IMR-90 (cell line): ENCODE results near the gene INA. TPM values are rescaled to one million over a fixed set of nuclear protein-coding genes. Genes with fewer than 3 reads are reported as not detected.
A peak's percentile ranks its signal among the peaks of the same experiment; 100 is the strongest.
"Not testable (repeated sequence)": the region's sequence is repeated elsewhere in the genome, so short reads cannot be mapped to it uniquely, and the experiment has no call there.

Source experiments
- ATAC-seq: fragments of 200-7000 bp; cut with Tn5 transposase; 2 replicates; pipeline ENCODE4 v1.9.1; 2020; ENCODE audit warnings: low read depth, mild to moderate bottlenecking, moderate library complexity
- BruUV-seq: library from RNA; stranded (reverse); fragments of 400-500 nt; replicated peaks from 2 replicates; lab custom pipeline; 2021; lab: Mats Ljungman, UMichigan
- CTCF ChIA-PET: fragments of 300-600 bp; formaldehyde crosslinking; extraction: SDS; loops from one replicate; lab custom pipeline; 2021; ENCODE audit warnings: antibody characterized with exemption; lab: Yijun Ruan, JAX
- POLR2A ChIA-PET: fragments of 300-600 bp; sonication (Branson Sonifier 250); formaldehyde crosslinking; loops from one replicate; lab custom pipeline; 2022; ENCODE audit warnings: antibody characterized with exemption; ENCODE audit not compliant: unreplicated experiment; lab: Charles Lee
- DNase-seq: peaks from one replicate; pipeline ENCODE4 v3.0.0; 2013
- H2AFZ ChIP-seq: replicated peaks from 2 replicates; pipeline ENCODE3; 2013; ENCODE audit warnings: low read length, mild to moderate bottlenecking; ENCODE audit not compliant: poor library complexity
- H2AK5ac ChIP-seq: 2 replicates; pipeline ENCODE4 v1.6.1; 2013; ENCODE audit warnings: low read depth, low read length, inconsistent platforms
- H2AK9ac ChIP-seq: replicated peaks from 2 replicates; pipeline ENCODE3; 2013; ENCODE audit warnings: mild to moderate bottlenecking, low read depth, low read length, moderate library complexity; ENCODE audit not compliant: poor library complexity
- H2BK120ac ChIP-seq: 2 replicates; pipeline ENCODE4 v1.6.1; 2013; ENCODE audit warnings: low read depth, low read length, inconsistent platforms
- H2BK15ac ChIP-seq: 3 replicates; pipeline ENCODE4 v1.6.1; 2013; ENCODE audit warnings: low read depth, low read length, inconsistent platforms
- H2BK20ac ChIP-seq: 2 replicates; pipeline ENCODE4 v1.6.1; 2013; ENCODE audit warnings: low read depth, mild to moderate bottlenecking, inconsistent platforms, low read length, moderate library complexity
- H2BK5ac ChIP-seq: 2 replicates; pipeline ENCODE4 v1.6.1; 2013; ENCODE audit warnings: mild to moderate bottlenecking, low read depth, low read length, inconsistent platforms; ENCODE audit not compliant: poor library complexity, severe bottlenecking
- H3K14ac ChIP-seq: replicated peaks from 2 replicates; pipeline ENCODE4 v1.6.1; 2013; ENCODE audit warnings: low read depth, low read length, inconsistent platforms
- H3K18ac ChIP-seq: 2 replicates; pipeline ENCODE4 v1.6.1; 2013; ENCODE audit warnings: low read depth, low read length, control low read depth
- H3K23ac ChIP-seq: 2 replicates; pipeline ENCODE4 v1.6.1; 2013; ENCODE audit warnings: low read depth, low read length, inconsistent platforms
- H3K27ac ChIP-seq: 2 replicates; pipeline ENCODE4 v1.5.1; 2013; ENCODE audit warnings: mild to moderate bottlenecking, control low read depth, low read length; ENCODE audit not compliant: insufficient read depth
- H3K27me3 ChIP-seq: 2 replicates; pipeline ENCODE4 v1.6.1; 2013; ENCODE audit warnings: low read length; ENCODE audit not compliant: control insufficient read depth, insufficient read depth
- H3K36me3 ChIP-seq: 2 replicates; pipeline ENCODE4 v1.6.1; 2013; ENCODE audit warnings: low read length, mixed read lengths; ENCODE audit not compliant: control insufficient read depth, insufficient read depth
- H3K4ac ChIP-seq: 2 replicates; pipeline ENCODE4 v1.6.1; 2013; ENCODE audit warnings: low read depth, low read length, inconsistent platforms
- H3K4me1 ChIP-seq: 2 replicates; pipeline ENCODE4 v1.6.1; 2013; ENCODE audit warnings: low read length, mixed read lengths; ENCODE audit not compliant: control insufficient read depth, insufficient read depth
- H3K4me2 ChIP-seq: 2 replicates; pipeline ENCODE4 v1.6.1; 2013; ENCODE audit warnings: low read depth, mild to moderate bottlenecking, control low read depth, low read length, moderate library complexity
- H3K4me3 ChIP-seq: 2 replicates; pipeline ENCODE4 v1.5.1; 2013; ENCODE audit warnings: low read depth, mild to moderate bottlenecking, control low read depth, low read length, moderate library complexity; ENCODE audit not compliant: insufficient read depth
- H3K56ac ChIP-seq: 2 replicates; pipeline ENCODE4 v1.6.1; 2013; ENCODE audit warnings: low read length, inconsistent platforms; ENCODE audit not compliant: insufficient read depth; ENCODE audit errors: extremely low read depth
- H3K79me1 ChIP-seq, 2 experiments: 2 replicates each; pipeline ENCODE4 v1.6.1; 2013; ENCODE audit warnings: low read length in 2 of 2, inconsistent platforms in 1 of 2, low read depth in 1 of 2
- H3K9ac ChIP-seq: 2 replicates; pipeline ENCODE4 v1.6.1; 2013; ENCODE audit warnings: low read depth, low read length, control low read depth
- H3K9me1 ChIP-seq: 2 replicates; pipeline ENCODE4 v1.6.1; 2013; ENCODE audit warnings: low read length, inconsistent platforms; ENCODE audit not compliant: insufficient read depth
- H3K9me3 ChIP-seq: 2 replicates; pipeline ENCODE4 v1.6.1; 2013; ENCODE audit warnings: low read length; ENCODE audit not compliant: control insufficient read depth, insufficient read depth
- H4K20me1 ChIP-seq: 2 replicates; pipeline ENCODE4 v1.6.1; 2013; ENCODE audit warnings: low read length, inconsistent platforms; ENCODE audit not compliant: insufficient read depth
- H4K5ac ChIP-seq: 2 replicates; pipeline ENCODE4 v1.6.1; 2013; ENCODE audit warnings: mild to moderate bottlenecking, low read depth, low read length, control low read depth
- H4K8ac ChIP-seq, 2 experiments: 2 replicates each; pipeline ENCODE4 v1.6.1; 2013; ENCODE audit warnings: low read depth in 2 of 2, low read length in 2 of 2, control low read depth in 1 of 2, inconsistent platforms in 1 of 2
- H4K91ac ChIP-seq: 2 replicates; pipeline ENCODE4 v1.6.1; 2013; ENCODE audit warnings: low read depth, low read length, inconsistent platforms; ENCODE audit not compliant: insufficient read depth
- WGBS, 2 experiments: methylation state at CpG; one replicate each; pipeline versions ENCODE4 v1.1.5 to v1.1.7; 2013; ENCODE audit warnings: missing lambda C conversion rate in 2 of 2; ENCODE audit not compliant: insufficient read length in 1 of 2; ENCODE audit errors: extremely low coverage in 2 of 2; 5-methylcytosine and 5-hydroxymethylcytosine counted together
- dilution Hi-C: fragments of 300-500 bp; cut with HindIII; formaldehyde crosslinking; loops from one replicate; pipeline ENCODE4 v1.14.3; 2018; ENCODE audit warnings: low sequenced_read_pairs; ENCODE audit not compliant: unreplicated experiment
- in situ Hi-C: fragments of 300-500 bp; cut with MboI; formaldehyde crosslinking; loops from 3 replicates; pipeline ENCODE4 v1.14.3; 2019; ENCODE audit warnings: low sequenced_read_pairs, inconsistent platforms, mixed read lengths
- intact Hi-C: fragments of 100-400 bp; cut with micrococcal nuclease; formaldehyde crosslinking; loops from 2 replicates; pipeline ENCODE4 v1.10.0; 2022
- polyA plus RNA-seq, 3 experiments: library from polyadenylated mRNA; depleted of rRNA; stranded (reverse); fragments of >200 nt; gene quantifications; 2 replicates each; pipeline ENCODE4 v1.2.3, GENCODE V29; 2012; ENCODE audit warnings: low replicate concordance in 1 of 3
- total RNA-seq: library from RNA; depleted of rRNA; stranded (reverse); fragments of >200 nt; gene quantifications from 2 replicates; pipeline ENCODE4 v1.2.3, GENCODE V29; 2012
- TF ChIP-seq, protein P1 (sequence below): fragments of 150-350 bp; IDR thresholded peaks from 2 replicates; pipeline ENCODE4 v1.6.1; 2016; ENCODE audit warnings: low read depth, mild to moderate bottlenecking, low read length, moderate library complexity, borderline replicate concordance
- TF ChIP-seq, protein P2 (sequence below): fragments of 150-350 bp; IDR thresholded peaks from 2 replicates; pipeline ENCODE4 v1.6.1; 2017; ENCODE audit warnings: mild to moderate bottlenecking, antibody characterized with exemption, low read length, low read depth

Gene INA
- total and polyA plus RNA-seq, 2 of the 4 experiments (the other 2 are of a cell fraction) = 4.5 to 7.5 TPM

DNA sequence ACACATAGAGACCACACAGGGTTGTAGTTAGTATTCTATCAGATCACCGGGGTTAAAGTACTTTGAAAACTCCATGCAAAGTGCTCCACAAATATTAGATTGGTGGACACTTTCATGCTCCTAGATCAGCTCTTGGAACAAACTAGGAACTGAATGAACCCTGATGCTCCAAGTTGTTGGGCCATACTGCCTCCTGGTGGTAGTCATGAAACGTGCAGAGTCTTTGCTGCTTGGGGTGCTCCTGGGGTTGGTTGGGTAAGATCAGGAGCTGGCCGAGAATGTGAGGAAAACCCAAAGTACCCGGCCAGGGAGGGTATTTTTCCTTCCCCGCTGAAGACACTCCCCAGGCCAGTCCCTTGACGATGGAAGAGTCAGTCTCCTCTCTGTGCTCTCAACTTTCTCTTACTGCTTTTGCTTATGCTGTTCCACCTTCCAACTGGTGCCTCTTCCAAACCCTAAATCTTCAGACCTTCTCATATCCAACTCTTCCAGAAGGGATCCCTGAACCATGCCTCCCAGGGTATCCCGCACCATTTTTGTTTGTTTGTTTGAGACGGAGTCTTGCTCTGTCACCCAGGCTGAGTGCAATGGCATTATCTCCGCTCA, 32.2 kb upstream of the INA start (continued):
- TF ChIP-seq, protein P1, sequence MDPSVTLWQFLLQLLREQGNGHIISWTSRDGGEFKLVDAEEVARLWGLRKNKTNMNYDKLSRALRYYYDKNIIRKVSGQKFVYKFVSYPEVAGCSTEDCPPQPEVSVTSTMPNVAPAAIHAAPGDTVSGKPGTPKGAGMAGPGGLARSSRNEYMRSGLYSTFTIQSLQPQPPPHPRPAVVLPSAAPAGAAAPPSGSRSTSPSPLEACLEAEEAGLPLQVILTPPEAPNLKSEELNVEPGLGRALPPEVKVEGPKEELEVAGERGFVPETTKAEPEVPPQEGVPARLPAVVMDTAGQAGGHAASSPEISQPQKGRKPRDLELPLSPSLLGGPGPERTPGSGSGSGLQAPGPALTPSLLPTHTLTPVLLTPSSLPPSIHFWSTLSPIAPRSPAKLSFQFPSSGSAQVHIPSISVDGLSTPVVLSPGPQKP = no peak
- TF ChIP-seq, protein P2, sequence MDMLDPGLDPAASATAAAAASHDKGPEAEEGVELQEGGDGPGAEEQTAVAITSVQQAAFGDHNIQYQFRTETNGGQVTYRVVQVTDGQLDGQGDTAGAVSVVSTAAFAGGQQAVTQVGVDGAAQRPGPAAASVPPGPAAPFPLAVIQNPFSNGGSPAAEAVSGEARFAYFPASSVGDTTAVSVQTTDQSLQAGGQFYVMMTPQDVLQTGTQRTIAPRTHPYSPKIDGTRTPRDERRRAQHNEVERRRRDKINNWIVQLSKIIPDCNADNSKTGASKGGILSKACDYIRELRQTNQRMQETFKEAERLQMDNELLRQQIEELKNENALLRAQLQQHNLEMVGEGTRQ = no peak

DNA sequence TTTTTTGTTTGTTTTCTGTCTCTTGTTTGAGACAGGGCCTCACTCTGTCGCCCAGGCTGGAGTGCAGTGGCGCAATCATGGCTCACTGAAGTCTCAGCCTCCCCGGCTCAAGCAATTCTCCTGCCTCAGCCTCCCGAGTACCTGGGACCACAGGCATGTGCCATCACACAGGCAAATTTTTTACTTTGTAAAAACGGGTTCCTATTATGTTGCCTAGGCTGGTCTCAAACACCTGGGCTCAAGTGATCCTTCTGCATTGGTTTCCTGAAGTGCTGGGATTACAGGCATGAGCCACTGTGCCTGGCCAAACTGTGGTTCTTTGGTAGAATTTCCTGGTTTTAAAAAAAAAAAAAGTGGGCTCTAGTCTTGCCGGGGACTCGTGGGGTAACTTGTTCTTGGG, 31.4 kb upstream of the INA start, which contains the start of gene RPEL1:
Gene RPEL1, plus strand, starts transcription at position 301 of the 400 bp plus-strand sequence. CDS start 110 bp downstream, outside the sequence.
- DNase-seq, H3K27ac ChIP-seq, H3K9me1 ChIP-seq, CTCF ChIA-PET, H3K27me3 ChIP-seq, H2BK15ac ChIP-seq, BruUV-seq, H4K91ac ChIP-seq, H4K8ac ChIP-seq, H2AK9ac ChIP-seq, H3K9me3 ChIP-seq, H3K18ac ChIP-seq, H3K4me1 ChIP-seq, H2BK120ac ChIP-seq, H3K4me3 ChIP-seq, H3K23ac ChIP-seq, H3K56ac ChIP-seq, H4K5ac ChIP-seq, H2BK5ac ChIP-seq, ATAC-seq, H3K4me2 ChIP-seq, H3K9ac ChIP-seq, dilution Hi-C loops, H2AFZ ChIP-seq, H4K20me1 ChIP-seq, H3K36me3 ChIP-seq, POLR2A ChIA-PET, H3K79me1 ChIP-seq, H3K4ac ChIP-seq: not testable (repeated sequence)
- 0 out of 2 replicates have a peak within 1 kb of the TSS, but pooled peaks have one; percentile 56 for H2BK20ac ChIP-seq
- intact Hi-C loops = loop anchor here (2.0 to 10.0 kb wide), 3 partner anchors 53 to 521 kb away; partner anchors contain the start of genes CYP17A1 and NT5C2
- 0 out of 2 replicates have a peak within 1 kb of the TSS, but pooled peaks have one; percentile 52 for H2AK5ac ChIP-seq
- in situ Hi-C loops = loop anchor here (10.0 kb wide), 1 partner anchor 161 kb away; no protein-coding TSS in a partner anchor
- 0 out of 2 replicates have a peak within 1 kb of the TSS, but pooled peaks have one; percentile 57 for H3K14ac ChIP-seq
- 69% methylated on average over 2 of the region's 7 CpGs; no CpG with 5 or more reads in 1 of the 2 experiments for WGBS, 2 experiments
